HG02840 (cell line): ENCODE data around the gene SLC6A20.

Experiments
- ATAC-seq: cut with Tn5 transposase; IDR thresholded peaks from one replicate; pipeline ENCODE4 v1.9.1; 2021; ENCODE audit warnings: mild to moderate bottlenecking, moderate library complexity, moderate number of reproducible peaks; ENCODE audit not compliant: unreplicated experiment, low FRiP score

The SLC6A20 gene, protein sequence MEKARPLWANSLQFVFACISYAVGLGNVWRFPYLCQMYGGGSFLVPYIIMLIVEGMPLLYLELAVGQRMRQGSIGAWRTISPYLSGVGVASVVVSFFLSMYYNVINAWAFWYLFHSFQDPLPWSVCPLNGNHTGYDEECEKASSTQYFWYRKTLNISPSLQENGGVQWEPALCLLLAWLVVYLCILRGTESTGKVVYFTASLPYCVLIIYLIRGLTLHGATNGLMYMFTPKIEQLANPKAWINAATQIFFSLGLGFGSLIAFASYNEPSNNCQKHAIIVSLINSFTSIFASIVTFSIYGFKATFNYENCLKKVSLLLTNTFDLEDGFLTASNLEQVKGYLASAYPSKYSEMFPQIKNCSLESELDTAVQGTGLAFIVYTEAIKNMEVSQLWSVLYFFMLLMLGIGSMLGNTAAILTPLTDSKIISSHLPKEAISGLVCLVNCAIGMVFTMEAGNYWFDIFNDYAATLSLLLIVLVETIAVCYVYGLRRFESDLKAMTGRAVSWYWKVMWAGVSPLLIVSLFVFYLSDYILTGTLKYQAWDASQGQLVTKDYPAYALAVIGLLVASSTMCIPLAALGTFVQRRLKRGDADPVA

DNA sequence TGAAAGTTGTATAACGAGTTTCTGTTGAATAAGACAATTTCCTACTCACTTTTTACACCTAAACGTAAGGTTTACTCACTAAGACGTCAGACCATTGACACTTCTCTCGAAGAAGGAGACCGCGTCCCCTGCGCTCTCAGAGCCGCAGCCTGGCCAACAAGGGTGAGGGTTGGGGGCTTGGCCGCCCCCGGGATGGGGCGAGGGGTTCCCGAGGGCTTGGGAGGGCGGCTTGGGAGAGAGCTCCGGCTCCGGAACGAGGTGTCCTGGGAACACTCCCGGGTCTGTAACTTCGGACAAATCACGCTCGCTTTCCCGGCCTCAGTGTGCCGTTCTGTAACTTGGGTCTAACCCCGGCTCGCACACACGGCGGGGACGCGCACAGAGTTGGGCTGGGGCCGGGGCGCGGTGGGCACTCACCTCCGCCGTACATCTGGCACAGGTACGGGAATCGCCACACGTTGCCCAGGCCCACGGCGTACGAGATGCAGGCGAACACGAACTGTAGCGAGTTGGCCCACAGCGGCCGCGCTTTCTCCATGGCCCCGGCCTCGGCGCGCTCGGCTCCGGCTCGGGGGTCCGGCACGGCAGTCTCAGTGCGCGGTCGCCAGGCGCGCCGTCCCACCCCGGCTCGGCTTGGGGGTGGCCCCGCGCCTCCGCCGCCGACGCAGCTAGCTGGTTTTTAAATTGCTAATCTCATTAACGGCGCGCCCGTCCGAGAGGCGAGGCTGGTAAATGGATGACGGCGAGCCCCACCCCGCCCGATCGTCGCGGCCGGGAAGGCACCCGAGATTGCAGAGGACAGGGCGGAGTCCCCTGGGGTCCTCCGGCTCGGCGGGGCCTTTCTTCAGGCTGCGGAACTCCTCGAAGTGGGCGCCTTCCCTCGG, at the start of gene SLC6A20:
Gene SLC6A20, minus strand, starts transcription at position 655 of the 884 bp plus-strand sequence. Its CDS starts 117 bp downstream, at position 538.
- ATAC-seq = no peak

DNA sequence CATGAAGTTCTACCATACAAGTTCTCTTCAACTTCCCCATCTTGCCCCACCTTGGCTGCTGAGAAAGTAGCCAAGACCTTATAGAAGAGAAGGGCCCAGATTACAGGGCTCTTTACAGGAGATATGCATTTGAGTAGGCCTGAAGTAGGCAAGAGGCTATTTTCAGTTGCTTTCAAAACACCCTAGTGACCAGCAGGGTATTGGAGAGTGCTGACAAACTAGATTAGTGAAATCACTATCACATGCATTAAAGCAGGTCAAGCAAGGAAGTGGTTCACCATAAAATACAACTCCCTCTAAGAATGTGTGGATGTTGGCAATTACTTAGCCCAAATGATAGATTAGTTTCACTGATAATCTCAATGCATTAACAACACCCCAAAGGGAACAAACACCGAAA, 48.3 kb upstream of the SLC6A20 start:
- ATAC-seq = no peak

DNA sequence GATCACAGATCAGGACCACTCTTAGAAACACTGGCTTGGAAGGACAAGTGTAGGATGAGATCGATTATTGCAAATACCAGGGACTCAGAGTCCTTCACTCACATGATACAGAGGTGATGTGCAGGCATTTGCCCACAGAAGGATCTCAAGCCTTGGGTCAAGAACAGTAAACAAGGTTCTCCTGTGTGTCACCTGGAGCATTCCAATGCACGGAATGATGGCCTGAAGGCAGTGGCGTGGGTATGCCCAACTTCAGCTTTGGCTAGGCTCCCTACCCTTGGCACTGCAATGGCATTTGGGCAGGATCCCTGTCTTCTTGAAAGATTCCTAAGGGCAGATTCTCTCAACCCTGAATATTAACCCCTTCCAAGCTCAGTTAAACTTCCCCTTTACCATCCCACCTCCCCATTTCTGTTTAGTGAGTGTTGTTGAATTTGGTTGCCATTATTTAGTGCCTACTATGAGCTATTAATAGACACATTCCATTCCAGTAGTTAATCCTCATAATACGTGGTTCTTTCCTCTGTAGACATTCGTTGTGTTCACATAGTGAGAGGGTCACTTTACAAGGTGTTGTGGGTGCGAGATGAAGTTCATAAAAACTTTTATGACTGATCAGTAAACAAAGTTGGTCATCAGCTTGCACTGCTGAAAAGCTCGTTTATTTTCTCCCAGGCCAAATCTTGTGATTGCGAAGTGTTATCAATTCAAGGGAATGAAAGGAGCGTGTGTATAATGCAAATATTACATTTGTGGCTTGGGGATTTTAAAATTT, 46.7 kb upstream of the SLC6A20 start:
- no peak for ATAC-seq

DNA sequence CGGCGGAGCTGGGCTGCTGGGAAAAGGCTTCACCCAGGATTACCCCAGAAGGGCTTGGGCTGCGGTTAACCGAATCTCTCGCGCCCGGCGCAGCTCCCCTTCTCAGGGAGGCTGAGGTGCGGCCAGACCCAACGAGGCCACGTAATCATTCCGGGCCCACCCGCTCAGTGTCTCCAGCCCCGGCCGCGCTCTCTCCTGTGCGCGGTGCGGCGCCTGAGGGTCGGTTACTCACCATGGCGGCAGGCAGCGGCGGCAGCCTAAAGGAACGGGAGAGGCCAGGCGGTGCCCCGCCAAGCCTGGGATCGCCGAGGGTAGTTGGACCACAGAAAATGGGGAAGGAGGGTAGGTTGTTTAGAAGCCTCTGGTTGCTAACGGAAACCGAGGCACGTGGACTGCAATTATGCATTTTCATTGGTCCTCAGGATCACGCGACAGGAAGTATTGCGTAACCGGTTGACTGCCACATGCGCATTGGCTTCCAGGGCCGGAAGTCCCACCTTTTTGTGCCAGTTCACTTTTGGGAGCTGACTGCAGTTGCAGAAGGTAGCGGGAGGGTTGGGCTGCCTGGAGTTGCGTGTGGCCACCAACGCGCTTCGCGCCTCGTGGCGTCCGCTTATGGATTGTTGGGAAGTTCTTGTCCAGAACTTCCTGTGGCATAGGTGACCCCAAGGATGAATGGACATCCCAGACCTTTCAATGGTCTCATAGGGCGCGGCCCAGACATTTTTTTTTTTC, 45.6 kb upstream of the SLC6A20 start, which contains the start of gene LZTFL1:
Gene LZTFL1, minus strand, starts transcription at position 363 of the 735 bp plus-strand sequence. Its CDS starts 128 bp downstream, at position 235.
- ATAC-seq = peak; percentile 90

DNA sequence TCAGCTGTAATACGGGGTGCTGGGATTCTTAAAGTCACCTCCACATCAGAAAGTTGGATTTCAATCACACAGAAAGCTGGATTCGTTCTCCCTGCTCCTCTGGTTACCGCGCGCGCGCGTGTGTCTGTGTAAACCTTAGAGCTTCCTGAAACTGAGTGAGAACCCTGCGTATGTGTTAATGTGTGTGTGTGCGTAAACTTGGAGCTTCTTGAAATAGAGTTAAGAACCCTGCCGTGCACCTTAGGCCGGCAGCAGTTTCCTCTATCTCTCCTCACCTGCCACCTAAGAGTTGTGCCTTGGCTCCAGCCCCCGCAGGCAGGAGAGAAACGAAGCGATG, 45.1 kb upstream of the SLC6A20 start:
- ATAC-seq = peak; percentile 22

DNA sequence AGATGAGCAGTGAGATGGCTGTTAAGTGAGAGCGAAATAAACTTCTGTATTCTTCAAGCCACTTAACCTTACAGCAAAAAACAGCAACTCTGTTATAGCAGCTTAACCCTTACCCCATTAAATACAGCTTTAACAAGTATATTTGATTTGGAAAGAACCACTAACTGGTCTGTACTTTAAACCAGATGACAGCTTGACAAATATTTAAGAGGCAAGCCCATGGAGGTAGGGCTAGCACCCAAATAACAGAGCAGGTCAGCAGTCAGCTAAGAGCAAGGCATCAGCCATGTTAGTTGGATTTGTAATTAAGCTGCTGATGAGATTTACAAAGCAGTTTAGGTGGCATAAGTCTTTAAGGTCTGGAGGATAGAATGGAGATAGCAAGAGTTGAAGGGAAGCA, 42.1 kb upstream of the SLC6A20 start:
- ATAC-seq = no peak

DNA sequence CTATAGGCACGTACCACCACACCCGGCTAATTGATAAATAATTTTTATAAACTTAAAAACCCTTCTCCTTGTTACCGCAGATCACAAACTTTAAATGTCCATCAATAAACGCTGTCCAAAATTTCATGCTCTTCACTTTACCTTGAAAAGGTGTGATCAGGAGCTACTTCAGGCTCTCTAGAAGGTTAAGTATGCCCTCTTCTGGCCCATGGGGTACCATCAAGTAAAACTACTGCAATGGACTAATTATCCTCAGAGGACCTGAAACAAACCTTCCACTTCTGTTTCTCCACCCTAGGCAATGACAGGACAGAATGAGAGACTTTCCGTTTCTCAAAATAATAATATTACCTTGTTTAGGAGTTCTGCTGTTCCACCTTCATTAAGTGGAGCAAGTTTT, 36.4 kb upstream of the SLC6A20 start:
- no peak for ATAC-seq

DNA sequence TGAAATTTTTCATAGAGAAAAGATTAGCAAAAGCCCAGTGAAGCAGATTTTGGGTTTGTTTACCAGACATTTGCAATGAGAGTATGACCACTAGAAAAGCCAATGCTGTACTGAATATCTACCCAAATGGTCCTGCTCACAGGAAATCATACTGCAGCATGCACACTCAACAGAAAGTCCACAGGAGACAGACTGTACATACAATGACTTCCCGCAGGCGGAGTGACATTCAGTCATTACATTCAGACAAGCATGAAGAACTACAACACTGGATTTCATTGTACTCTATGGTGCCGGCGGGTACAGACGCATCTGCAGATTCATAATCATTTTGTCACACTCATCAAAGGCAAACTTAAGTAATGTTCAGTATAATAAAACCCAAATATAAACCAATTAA, 33.8 kb upstream of the SLC6A20 start:
- no peak for ATAC-seq

DNA sequence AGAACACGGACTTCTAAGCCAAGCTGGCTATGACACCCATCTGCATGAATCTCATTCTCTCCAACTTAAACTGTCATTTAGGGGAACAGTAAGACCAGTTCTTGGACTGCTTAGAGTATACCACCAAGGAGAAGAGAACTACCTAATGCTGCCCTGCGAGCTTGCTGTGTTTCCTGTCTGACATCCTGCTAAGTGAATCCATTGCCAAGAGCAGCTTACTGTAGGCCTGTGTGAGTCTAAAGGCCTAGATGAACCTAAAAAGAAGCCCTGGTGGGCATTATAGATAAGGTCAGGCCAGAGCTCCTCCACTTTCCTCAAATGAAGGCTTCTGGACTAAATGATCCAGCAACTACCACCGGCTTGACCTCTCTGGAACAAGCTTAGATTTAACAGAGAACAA, 30.6 kb upstream of the SLC6A20 start:
- no peak for ATAC-seq

DNA sequence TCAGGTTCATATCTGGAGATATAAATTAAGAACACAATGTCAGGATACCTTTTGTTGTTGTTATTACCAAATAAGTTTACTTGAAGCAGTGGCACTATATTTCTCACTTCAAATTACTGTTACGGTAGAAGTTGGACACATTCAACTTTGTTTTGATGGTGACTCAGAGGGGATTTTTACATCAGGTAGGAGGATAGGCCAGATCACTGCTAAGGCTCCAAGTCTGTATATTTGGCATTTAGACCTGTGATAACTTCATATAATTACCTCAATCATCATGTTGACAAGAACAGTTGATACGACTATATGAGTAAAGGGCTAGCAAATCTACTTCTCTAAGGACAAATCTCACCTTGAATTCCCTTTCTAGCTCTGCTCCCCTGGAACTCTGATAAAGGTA, 30.0 kb upstream of the SLC6A20 start:
- ATAC-seq = no peak

DNA sequence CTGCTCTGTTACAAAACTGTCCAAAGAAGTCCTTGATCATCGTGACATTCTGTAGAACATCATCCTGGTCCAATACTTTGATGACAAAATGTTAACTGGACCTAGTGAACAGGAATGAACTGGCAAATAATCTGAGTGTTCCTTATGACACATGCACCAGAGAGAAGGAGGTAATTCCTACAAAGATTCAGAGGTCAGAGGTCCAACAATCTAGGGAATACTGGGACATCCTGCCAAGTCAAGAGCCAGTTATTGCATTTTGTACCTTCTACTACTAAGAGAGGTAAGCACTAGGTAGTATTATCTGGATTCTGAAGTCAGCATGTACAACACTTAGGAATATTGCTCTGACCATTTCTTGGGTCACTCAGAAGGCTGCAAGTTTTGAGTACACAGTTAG, 24.8 kb upstream of the SLC6A20 start:
- no peak for ATAC-seq

DNA sequence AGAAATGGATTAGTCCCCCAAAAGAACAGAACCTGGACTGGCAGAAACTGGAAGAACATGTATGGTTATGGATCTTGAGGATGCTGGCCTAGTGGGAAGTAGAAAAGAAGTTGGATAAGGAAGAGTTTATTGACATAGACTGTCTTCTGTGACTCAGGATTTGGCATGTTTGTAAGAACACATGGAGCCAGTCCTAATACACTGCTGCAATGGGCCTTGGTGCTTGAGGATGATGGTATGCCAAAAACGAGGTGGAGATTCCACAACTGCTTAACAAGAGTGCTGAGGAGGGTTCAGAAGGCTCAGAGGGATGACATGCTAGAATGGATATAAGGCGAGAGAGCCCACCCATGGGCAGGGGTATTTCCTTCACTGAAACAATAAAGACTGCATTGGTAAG, 23.2 kb upstream of the SLC6A20 start:
- ATAC-seq = no peak

DNA sequence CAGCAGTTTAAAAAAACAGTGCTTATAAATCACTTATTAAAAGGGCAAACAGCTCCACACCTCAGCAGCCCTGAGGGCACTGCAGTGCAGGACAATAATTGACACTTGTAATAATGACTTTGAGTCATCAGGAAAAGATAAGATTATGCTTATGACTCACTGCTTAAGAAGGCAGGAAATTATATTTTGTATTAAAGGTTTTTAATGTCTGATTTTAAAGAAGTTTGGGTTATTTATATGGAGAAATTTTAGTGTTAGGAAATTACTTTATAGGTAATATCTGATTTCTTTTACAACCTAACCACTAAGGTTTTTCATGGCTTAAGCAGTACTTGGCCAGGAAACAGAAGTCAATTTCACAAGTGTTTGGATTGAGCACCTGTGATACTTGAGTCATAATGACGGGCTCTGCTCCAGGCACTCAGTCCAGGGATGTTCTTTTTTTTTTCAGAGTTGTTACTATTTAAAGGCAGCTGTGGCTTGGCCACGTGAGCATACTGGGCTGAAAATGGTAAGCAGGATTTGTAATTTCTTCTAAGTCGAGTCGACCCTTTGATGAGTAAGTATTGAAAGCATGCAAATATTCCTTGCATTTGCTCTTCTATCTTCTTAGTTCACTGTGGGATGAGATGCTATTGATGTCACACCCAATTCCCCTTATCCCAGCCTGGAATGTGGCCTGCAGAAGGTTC, 21.6 kb upstream of the SLC6A20 start:
- ATAC-seq = no peak

DNA sequence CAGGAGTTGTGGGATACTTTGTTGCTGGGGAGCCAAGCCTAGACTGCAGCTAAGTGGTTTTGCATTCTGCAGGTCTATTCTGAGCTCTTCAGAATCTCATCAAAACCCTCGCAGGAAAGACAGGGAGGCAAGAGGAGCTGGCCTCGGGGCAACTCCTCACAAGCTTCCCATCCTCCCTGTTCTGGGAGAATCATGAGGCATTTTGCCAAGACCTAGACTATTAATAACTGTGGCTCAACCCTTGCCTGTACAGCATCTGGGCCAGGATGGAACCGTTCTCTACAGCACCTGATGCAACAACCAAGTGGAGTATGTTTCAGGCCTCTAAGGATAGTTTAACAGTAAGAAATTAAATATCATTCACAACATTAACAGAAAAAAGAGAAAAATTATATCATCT, 20.2 kb upstream of the SLC6A20 start:
- no peak for ATAC-seq

DNA sequence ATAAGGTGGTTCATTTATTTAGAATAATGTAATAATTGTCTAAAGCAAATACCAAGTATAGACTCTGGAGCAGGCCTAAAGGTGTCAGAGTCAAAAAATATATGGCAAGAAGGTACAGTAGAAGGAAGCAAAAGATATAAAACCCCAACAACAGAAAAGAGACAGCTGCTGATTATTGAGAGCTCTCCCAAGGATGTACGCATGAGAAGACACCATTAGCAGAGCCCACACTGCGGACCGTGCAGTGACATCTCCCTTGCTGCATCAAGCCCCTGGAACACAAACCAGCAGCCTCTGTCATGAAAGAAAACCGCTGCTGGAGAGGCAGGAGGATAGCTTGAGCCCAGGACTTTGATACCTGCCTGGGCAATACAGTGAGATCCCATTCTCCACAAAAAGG, 18.0 kb upstream of the SLC6A20 start:
- ATAC-seq = no peak

DNA sequence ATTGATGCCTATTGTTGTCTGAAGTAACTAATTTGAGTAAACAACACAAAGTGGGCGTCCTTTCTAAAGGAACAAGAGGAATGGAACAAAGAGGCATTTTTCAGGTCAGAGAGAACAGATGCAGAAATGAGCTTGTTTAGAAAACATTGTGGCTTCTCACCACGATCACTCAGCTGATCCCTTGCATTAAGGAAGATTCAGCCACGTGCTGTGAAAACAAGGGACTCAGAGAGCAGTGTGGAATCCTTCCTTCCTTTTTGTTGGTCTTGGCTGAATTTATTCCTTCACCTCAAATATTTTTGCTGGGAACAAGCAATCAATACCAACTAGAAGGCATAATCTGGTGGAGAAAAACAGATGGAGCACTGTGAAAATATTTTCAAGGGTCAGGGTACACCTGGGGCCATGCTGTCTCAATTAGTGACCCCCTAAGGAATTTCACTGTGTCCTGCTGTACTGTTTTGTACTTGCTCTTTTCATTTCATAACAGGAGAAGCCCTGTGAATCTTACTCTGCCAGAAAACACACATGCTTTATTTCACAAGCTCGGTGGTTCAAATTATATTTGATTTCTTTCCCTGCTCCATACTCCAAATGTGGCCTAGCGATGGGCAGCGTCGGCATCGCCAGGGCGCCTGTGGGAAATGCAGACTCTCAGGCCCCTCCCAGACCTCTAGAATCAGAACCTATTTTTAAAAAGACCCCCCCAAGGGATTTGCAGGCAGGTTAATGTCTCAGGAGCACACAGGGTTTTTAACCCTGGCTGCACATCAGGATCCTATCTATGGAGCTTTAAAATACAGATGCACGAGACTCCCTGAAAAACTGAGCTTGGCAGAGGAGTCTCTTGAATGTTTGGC, 11.6 kb upstream of the SLC6A20 start:
- no peak for ATAC-seq

DNA sequence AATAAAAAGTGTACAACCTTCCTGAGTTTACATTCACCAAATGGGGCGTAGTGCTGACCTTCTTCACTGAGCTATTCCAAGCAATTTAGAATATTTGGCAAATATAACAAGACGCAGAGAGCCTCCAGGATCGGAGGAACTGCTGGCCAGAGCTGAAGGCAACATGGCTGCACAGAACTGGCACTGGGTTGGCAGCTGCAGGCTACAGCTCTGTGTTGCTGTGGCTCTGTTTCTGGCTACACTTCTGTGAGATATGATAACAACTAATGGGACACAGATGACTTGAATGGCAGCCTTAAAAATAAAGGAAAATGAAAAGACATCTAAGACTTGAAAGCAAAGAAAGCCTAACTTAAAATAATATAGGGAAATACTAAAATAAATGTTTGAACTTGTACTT, 10.8 kb upstream of the SLC6A20 start:
- no peak for ATAC-seq

DNA sequence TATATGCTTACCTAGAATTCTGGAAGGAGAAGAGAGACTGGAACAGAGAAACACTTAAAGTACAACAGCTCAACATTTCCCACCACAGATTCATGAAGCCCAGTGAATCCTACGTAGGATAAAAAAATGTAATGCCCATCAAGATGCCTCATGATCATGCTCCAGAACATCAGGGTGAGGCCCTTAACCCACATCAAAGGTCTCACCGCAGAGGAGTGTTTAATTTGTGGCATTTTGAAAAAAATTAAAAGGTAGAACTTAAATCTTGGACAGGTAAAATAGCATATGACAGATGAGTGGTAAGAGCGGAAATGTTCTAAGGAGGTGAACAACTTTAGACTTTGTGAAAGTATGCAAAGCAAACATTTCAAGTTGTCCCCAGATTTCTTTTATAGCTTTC, 9.7 kb upstream of the SLC6A20 start:
- no peak for ATAC-seq
